GM18499 (cell line): Measurements from ENCODE around the gene RBM18.
A peak's percentile ranks its signal among the peaks of the same experiment; 100 is the strongest.

Experiments used
- ATAC-seq: cut with Tn5 transposase; IDR thresholded peaks from one replicate; pipeline ENCODE4 v1.9.1; 2021; ENCODE audit warnings: moderate number of reproducible peaks; ENCODE audit not compliant: insufficient read depth, unreplicated experiment

RBM18 gene

GRCh38 chr9:122264360-122265148 lies at the start of gene RBM18, which contains the start of gene MRRF:
RBM18 (minus strand) TSS chr9:122264840; CDS start chr9:122261492, 3,348 bp downstream.
MRRF (plus strand) TSS chr9:122264882; CDS start chr9:122270892, 6,010 bp downstream.
- peak; percentile 61 for ATAC-seq

- no peak for ATAC-seq
Measured at GRCh38 chr9:122314165-122314564, 49.5 kb upstream of the RBM18 start.

- ATAC-seq, result no peak
Measured at GRCh38 chr9:122309861-122310260, 45.2 kb upstream of the RBM18 start.

GRCh38 chr9:122307925-122308324 lies 43.3 kb upstream of the RBM18 start:
- ATAC-seq, result no peak

- no peak for ATAC-seq
Measured at GRCh38 chr9:122307061-122307460, 42.4 kb upstream of the RBM18 start.

- no peak for ATAC-seq
Measured at GRCh38 chr9:122302237-122303093, 37.8 kb upstream of the RBM18 start.

- no peak for ATAC-seq
Measured at GRCh38 chr9:122297512-122297911, 32.9 kb upstream of the RBM18 start.

GRCh38 chr9:122294531-122294930 lies 29.9 kb upstream of the RBM18 start:
- ATAC-seq, result no peak

GRCh38 chr9:122291458-122291857 lies 26.8 kb upstream of the RBM18 start:
- ATAC-seq, result no peak

- no peak for ATAC-seq
Measured at GRCh38 chr9:122287214-122287720, 22.6 kb upstream of the RBM18 start.

- ATAC-seq, result no peak
Measured at GRCh38 chr9:122286764-122287163, 22.1 kb upstream of the RBM18 start.

- ATAC-seq, result no peak
Measured at GRCh38 chr9:122281368-122281767, 16.7 kb upstream of the RBM18 start.

- no peak for ATAC-seq
Measured at GRCh38 chr9:122277285-122277897, 12.8 kb upstream of the RBM18 start.

GRCh38 chr9:122276096-122276495 lies 11.5 kb upstream of the RBM18 start:
- no peak for ATAC-seq

GRCh38 chr9:122274055-122274454 lies 9.4 kb upstream of the RBM18 start:
- no peak for ATAC-seq

GRCh38 chr9:122268041-122268814 lies 3.6 kb upstream of the RBM18 start:
- no peak for ATAC-seq

- ATAC-seq, result no peak
Measured at GRCh38 chr9:122265149-122265915, 692 bp upstream of the RBM18 start.

- ATAC-seq, result no peak
Measured at GRCh38 chr9:122263699-122264349, 816 bp downstream of the RBM18 start.

GRCh38 chr9:122262073-122262472 lies 2.6 kb downstream of the RBM18 start:
- no peak for ATAC-seq
